DMS153 treated with DMSO at 0.1 percent for 48 hours (cell line): ENCODE results near the gene KCNAB1.
"Not testable (repeated sequence)": the region's sequence is repeated elsewhere in the genome, so short reads cannot be mapped to it uniquely, and the experiment has no call there.

Source experiments
- DNase-seq: peaks from one replicate; lab custom pipeline; 2025; ENCODE audit not compliant: unreplicated experiment; lab: John Stamatoyannopoulos, UW

KCNAB1 gene

DNA sequence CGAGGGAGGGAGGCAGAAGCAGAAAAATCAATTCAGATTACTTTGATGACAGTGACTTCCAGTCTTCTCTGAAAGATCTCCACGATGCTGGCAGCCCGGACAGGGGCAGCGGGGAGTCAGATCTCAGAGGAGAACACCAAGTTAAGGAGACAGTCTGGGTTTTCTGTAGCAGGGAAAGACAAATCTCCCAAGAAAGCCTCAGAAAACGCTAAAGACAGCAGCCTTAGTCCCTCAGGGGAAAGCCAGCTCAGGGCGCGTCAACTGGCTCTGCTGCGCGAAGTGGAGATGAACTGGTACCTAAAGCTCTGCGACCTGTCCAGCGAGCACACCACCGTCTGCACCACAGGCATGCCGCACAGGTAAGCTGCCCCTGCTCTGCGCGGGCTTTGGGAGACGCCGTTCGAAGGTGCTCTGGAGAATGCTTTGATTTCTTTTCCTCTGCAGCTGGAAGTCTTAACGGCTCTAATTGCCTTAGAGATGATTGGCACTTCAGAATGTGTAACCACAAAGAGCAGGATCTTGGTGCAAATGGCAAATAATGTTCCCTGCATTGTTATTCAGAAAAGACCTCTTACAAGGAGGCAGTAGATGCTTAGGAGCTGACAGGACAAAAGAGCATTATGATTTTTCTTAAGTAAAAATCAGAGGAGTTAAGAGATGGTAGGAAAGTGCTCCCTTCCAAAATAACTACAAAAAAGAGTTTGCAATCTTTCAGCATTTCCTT is at the start of gene KCNAB1:
KCNAB1 (plus strand) TSS at position 51 of the 724 bp plus-strand sequence.
- DNase-seq = no peak

DNA sequence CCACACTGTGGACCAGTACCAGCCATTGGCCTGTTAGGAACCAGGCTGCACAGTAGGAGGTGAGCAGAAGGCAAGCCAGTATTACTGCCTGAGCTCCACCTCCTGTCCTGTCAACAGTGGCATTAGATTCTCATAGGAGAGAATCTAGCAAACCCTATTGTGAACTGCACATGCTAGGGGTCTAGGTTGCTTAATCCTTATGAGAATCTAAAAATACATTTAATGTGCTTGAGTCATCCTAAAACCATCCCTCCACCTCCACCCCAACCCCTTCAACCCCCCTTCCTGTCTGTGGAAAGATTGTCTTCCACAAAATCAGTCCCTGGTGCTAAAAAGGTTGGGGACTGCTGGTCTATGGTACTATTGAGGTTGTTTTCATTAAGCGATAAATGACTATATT is 49.3 kb upstream of the KCNAB1 start:
- DNase-seq = no peak

DNA sequence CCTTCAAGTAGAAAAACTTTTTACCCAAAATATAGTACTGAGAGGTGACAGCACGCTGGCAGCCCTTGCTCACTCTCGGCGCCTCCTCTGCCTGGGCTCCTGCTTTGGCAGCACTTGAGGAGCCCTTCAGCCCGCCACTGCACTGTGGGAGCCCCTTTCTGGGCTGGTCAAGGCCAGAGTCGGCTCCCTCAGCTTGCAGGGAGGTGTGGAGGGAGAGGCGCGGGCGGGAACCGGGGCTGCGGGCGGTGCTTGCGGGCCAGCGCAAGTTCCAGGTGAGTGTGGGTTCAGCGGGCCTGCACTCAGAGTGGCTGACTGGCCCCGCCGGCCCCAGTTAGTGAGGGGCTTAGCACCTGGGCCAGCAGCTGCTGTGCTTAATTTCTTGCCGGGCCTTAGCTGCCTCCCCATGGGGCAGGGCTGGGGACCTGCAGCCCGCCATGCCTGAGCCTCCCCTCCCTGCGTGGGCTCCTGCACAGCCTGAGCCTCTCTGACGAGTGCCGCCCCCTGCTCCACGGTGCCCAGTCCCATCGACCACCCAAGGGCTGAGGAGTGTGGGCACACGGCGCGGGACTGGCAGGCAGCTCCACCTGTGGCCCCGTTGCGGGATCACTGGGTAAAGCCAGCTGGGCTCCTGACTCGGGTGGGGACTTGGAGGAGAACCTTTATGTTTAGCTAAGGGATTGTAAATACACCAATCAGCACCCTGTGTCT is 47.3 kb upstream of the KCNAB1 start:
- not testable (repeated sequence) for DNase-seq

DNA sequence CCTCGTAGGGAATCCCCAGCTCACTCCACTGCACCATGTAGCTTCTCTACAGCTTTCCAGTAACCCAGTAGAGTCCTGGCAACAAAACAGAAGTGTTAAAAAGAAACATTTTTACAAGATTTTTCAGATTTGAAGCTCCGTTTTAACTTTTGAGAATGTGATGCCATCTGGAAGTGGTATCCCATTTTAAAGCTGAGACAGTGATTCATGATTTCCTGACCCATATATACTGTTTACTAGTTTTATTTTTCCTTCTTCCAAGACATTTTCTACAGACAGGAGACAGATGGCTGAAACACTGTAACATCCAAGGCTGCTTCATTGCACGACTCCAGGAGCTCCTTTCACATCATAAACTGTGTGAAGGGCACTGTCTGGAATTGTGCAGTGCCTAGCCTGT is 30.3 kb upstream of the KCNAB1 start:
- no peak for DNase-seq

DNA sequence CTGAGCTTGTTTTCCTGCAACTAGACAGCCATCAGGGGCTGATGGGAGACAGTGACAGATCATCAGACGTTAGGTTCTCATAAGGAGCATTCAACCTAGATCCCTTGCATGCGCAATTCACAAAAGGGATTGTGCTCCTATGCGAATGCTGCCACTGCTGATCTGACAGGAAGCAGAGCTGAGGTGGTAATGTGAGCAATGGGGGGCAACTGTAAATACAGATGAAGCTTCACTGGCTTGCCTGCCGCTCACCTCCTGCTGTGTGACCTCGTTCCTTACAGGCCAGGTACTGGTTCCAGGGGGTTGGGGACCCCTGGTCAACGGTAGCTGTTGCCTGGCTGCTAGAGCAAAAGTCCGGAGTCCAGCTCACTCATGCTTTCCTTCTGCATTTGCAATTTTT is 26.4 kb upstream of the KCNAB1 start:
- no peak for DNase-seq

DNA sequence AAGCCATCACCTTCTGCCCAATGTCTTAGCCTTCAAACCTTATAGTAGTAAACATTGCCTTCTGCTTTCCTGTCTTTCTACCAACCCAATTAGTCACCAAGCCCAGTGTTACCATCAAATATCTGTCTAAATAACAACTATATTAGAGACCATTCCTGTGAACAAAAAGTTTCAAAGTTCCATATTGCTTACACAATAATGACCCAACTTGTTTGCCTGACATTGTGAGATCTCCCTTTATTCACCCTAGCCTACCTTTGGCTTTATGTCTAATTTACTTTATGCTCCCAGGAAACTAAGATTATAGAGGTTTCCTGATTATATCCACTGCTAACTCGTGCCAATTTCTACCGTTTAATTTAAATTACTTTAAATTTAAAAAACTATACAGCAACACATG is 26.0 kb upstream of the KCNAB1 start:
- DNase-seq = no peak

DNA sequence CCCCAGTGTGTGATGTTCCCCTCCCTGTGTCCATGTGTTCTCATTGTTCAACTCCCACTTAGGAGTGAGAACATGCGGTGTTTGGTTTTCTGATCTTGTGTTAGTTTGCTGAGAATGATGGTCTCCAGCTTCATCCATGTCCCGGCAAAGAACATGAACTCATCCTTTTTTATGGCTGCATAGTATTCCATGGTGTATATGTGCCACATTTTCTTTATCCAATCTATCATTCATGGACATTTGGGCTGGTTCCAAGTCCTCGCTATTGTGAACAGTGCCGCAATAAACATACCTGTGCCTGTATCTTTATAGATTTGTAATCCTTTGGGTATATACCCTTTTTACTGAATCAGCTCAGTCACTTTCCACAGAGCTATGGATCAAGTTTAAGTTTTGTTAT is 24.7 kb upstream of the KCNAB1 start:
- not testable (repeated sequence) for DNase-seq

DNA sequence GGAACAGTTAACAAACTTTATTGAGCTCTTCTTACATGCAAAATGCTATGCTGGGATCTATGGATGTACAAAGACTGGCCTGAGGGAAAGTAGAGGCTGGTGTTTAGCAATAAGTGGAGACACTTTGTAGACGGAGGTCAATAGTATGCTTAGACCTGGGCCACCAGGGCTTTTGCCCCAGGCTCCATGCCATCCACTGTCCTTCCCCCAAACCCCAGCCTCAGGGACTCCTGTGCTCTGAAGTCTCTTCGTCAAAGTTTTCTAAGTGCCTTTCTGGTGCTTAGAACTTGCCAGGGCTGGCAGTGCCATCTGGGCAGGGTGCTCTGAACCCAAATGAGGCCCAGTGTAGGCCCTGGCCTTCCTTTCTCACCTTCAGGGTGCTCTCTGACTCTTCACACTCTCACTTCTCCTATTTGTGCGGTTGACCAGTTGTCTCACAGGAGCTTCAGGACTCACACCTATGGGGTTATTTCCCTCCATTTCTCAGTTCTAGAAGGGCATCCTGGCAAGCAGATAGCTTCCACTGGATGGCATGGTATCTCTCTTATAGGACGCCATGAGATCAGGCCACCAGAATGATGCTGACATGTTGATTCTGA is 21.8 kb upstream of the KCNAB1 start:
- no peak for DNase-seq

DNA sequence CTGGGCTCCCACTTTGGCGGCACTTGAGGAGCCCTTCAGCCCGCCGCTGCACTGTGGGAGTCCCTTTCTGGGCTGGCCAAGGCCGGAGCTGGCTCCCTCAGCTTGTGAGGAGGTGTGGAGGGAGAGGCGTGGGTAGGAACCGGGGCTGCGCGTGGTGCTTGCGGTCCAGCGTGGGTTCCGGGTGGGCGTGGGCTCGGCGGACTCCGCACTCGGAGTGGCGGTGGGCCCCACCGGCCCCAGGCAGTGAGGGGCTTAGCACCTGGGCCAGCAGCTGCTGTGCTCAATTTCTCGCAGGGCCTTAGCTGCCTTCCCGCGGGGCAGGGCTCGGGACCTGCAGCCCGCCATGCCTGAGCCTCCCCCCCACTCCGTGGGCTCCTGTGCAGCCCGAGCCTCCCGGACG is 21.0 kb upstream of the KCNAB1 start:
- not testable (repeated sequence) for DNase-seq

DNA sequence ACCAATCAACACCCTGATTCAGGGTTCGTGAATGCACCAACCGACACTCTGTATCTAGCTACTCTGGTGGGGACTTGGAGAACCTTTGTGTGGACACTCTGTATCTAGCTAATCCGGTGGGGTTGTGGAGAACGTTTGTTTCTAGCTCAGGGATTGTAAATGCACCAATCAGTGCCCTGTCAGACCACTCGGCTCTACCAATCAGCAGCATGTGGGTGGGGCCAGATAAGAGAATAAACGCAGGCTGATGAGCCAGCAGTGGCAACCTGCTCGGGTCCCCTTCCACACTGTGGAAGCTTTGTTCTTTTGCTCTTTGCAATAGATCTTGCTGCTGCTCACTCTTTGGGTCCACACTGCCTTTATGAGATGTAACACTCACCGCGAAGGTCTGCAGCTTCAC is 20.4 kb upstream of the KCNAB1 start:
- not testable (repeated sequence) for DNase-seq

DNA sequence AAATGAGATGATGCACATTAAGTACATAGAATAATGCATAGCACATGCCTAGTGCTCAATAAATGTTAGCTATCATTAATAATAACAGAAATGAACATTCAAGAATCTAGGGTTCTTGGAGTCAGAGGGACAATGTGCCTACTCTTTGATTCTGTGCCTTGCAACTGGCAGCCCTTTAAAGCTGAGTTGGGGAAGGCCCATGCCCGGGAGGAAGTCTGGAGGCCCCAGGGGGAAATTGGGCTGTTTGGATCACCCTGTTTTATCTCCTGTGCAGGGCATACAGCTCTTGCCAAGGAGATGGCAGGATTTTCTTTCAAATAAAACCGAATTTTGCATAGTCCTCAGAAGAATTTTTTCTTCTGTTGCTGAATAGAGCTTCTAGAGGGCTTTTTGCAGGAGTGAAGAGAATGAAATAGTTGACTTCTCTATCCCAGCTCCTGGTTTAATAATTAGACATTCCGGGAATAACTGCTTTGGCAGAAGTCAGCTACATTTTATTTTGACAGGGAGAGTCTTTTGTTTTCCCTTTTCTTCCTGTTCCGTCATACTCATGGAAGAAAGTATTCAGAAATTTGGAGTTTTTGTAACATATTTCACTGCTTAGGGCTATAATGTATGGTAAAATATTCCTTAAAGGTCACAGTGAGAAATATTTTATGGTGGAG is 18.0 kb upstream of the KCNAB1 start:
- DNase-seq = no peak

DNA sequence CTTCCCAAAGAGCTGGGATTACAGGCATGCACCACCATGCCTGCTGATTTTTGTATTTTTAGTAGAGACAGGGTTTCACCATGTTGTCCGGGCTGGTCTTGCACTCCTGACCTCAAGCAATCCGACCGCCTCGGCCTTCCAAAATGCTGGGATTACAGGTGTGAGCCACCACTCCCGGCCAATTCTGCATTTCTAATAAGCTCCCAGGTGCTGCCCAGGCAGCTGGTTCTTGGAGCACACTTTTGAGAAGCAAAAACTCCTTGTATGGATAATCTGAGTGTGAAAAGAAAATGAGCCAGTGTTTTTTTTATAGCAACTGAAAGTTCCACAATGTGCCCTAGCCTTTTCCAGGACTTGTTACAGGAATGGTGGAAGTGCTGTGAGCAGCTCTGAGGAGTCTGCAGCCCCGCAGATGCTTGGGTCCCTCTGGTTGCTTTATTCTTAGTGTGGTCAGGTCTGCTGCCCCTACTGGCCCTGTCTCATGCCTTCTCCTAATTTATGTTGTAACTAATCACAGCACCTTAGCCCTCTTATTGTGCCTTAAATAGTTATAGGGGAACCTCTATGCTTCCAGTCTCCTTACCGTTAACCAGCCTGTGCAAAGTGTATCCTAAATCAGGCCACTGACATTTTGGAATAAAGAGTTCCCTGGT is 13.5 kb upstream of the KCNAB1 start:
- no peak for DNase-seq

DNA sequence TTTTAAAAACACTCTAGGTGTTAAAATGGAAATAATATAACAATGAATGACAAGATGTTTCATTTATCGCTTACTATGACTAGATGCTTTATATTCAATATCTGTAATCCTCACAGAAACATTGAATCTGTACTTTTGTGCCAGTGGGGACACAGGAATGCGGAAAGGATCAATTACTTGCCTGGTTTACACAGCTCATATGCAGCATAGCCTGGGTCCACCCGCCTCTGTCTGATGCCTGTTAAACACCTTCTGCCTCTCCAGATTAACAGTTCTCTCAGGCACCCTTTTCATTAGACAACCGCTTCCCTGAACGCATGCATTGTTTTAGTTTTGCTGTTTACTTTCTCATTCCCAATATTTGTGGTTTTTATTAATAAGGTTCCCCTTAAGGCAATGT is 12.9 kb upstream of the KCNAB1 start:
- no peak for DNase-seq

DNA sequence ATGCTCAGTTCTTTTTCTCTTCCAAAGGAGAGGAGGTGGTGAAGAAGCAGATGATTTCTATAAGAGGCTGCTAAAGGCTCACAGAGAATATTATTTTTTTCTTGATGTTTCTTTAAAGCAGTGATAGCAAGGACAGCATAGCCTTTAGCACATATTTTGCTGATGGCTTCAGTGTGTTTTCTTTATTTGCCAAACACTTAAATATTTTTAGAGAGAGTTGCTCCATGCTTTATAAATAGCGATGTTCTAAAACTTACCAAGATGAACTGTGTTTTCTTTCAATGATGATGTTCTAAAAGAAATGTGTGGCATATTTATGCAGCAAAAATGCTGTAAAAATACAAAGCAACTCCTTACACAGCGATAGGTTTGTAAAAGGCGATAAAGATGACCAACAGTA is 11.8 kb upstream of the KCNAB1 start:
- no peak for DNase-seq

DNA sequence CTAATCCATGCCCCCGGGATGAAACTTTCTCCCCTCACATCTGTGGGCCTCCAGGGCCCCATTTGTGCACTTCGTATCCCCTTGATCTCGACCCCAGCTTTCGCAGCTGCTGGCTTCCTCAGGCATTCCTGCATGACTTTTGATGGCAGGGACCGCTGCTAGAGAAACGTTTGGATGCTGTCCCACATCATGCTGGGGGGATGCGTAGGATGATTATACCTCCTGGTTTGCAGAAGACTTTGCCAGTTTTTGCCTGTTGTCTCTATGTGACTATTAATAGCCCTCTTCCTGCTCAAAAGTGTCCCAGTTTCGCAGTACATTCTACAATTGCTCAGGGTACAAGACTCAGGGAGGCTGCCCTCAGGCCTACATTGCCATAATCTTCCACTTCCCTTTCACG is 10.4 kb upstream of the KCNAB1 start:
- DNase-seq = no peak

DNA sequence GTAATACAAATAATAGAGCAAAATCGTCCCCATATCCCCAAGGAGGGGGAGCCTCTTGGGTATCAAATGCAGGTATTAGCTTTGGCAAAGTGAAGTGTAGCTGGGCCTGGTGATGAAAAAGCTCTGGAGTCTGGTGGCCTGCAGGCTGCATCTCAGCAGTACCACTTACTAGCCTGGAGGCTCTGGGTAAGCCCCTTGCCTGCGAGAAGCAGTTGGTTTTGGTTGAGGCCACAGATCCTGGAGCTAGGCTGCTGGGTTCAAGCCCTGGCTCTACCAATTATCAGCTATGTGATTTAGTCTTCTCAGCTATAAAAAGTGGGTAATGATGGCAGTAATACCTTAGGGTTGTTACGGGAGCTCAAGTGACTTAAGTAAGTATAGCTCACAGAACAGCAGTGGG is 6.1 kb downstream of the KCNAB1 start:
- no peak for DNase-seq

DNA sequence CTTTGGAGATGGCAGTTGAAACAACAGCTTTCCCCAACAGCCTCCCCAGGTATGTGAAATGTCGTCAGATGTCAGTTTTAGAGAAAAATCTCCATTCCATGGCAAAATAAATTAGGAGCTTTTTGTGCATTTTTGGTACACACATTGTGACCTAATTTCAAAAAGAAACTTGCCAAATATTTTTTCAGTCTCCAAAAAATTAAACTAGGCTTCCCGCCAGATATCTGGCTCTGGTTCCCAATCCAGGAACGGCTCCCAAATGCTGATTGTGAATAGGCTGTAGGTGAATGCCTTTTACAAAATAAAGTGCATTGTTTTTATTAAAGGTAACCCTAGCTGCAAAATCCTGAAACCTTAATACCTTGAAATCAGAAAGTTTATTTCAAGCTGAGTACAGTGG is 10.9 kb downstream of the KCNAB1 start:
- no peak for DNase-seq

DNA sequence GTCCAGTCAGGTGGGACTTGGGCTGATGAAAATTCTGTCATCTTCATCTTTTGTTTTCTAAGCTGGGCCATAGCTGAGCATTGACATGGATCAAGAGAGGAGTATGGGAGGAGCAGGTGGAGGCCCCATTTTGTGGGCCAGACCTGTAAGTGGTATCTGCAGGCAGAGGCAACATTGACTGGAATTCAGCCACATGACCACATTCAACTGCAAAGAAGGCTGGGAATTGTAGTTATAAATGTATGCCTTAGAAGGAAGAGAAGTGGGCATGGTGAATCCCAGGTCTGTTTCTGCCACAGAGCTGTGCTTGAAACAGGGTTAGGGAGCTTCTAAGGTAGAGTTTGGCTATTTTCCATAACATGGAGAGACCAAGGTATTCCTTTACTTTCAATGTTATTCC is 11.4 kb downstream of the KCNAB1 start:
- DNase-seq = no peak

DNA sequence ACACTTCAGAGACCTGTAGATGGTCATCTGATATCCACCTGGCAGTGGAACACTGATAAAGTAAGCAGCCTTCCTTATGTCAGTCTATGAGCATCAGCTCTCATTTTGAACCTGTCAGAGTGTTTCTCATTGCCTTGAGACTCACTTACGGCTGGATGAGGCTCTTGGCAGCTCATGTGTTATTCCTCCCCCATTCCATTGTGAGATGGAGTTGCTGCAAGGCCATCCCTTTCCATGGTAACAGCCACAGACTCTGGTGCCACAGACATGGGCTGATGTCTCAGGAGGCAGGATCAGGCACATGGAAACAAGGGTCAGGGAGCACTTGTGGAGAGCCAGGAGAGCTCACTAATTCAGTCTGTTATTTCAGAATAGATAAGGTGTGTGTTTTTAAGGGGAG is 11.9 kb downstream of the KCNAB1 start:
- no peak for DNase-seq

DNA sequence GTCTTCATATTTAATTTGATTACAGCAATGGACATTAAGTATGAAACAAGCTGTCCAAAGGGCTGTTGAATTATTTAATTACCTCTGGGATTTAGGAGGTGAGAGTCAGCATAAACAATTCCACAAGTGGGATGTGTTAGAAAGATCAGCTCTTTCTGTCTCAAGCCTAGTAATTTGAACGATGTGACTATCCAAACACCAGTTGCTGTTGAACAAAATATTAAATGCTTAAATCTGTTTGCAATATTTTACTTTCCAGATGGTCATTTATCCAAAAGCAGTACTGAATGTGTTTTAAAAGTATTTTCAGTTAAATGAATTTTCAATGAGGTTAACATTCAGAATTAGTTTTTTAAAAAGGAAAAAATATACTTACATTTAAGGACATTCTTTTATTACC is 12.7 kb downstream of the KCNAB1 start:
- DNase-seq = no peak

DNA sequence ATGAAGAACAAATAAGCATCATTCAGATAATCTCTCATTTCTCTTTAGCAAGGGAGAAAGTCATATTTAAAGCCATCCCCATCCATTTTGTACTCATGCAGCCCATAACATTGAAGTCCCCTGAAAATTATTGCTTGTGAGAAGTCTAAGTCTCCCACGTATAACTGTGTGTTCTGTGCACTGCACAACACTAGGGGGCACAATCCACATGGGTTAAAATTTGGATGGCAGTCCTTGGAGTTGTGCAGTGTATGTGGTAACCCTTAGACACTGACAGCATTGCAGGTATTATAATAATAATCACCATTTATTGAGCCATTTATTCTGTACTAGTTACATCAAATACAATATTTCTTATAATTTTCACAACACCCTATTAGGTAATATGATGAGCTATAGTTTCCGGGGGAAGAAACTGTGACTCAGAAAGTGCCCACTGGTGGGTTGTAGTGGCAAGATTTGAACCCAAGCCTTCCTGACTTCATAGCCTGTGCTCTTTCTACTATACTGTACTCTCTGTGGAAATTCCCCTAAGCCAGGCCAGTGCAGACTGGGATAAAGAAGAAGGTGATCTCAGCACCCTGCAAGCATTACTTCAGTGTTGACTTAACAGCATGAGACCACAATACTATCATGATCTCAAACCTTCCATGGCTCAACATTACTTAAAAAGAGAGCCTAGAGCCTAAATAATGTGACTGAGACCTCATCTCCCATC is 15.7 kb downstream of the KCNAB1 start:
- DNase-seq = no peak
